Measurements from ENCODE around the gene CELF2. TPM values are rescaled to one million over a fixed set of nuclear protein-coding genes. Genes with fewer than 3 reads are reported as not detected.
"Not testable (repeated sequence)": the region's sequence is repeated elsewhere in the genome, so short reads cannot be mapped to it uniquely, and the experiment has no call there.

CELF2 gene
- total and polyA plus RNA-seq, 2 donors from 2014 or later, result 1.7 to 39.2 TPM

- intact Hi-C loops (cut with DNase I), result no loop called here
- peaks cover 0 to 5% (median 0%) of the 10 kb centered on the region in 3 donors for H3K4me1 ChIP-seq (ENCODE audit: control insufficient read depth in 2 of 3, insufficient read depth in 2 of 3, low read depth in 1 of 3, low read length in 3 of 3)
These were observed 164.3 kb downstream of the CELF2 start for GRCh38 chr10:11181978-11182377.

GRCh38 chr10:11183015-11183414, 165.3 kb downstream of the CELF2 start:
- Histone ChIP-seq H3K4me1 (ENCODE audit: control insufficient read depth in 2 of 3, insufficient read depth in 2 of 3, low read depth in 1 of 3, low read length in 3 of 3) (no peaks in the 10 kb centered on the region), H3K36me3 (ENCODE audit: control insufficient read depth in 2 of 3, insufficient read depth in 3 of 3, low read length in 3 of 3) (no peaks in the 10 kb centered on the region), H3K27me3 (ENCODE audit: control insufficient read depth, insufficient read depth, low read length) (no peaks in the 10 kb centered on the region), H3K9ac (ENCODE audit: low read length in 3 of 3) (no peak overlapping the region), H3K9me3 (ENCODE audit: control insufficient read depth in 2 of 3, insufficient read depth in 1 of 3, low read length in 3 of 3) (peaks cover 0 to 7% (median 0%) of the 10 kb centered on the region in 3 donors), H3K4me3 (ENCODE audit: low read length in 3 of 3) (no peak overlapping the region), H3K27ac (ENCODE audit: low read depth in 2 of 2, low read length in 2 of 2) (no peak overlapping the region)
- TF ChIP-seq CTCF (IDR thresholded peaks at IDR 0.05; ENCODE audit: borderline replicate concordance, extremely low read depth, insufficient read depth), result no peak
- DNase-seq (no peak), FAIRE-seq (no peak)
- intact Hi-C loops (cut with DNase I), result no loop called here

More at GRCh38 chr10:11181978-11182377, 164.3 kb downstream of the CELF2 start:
- no peak overlapping the region for H3K9ac ChIP-seq (ENCODE audit: low read length in 3 of 3)
- no peaks in the 10 kb centered on the region for H3K27me3 ChIP-seq (ENCODE audit: control insufficient read depth, insufficient read depth, low read length)
- DNase-seq, result no peak
- no peak for TF ChIP-seq CTCF (IDR thresholded peaks at IDR 0.05; ENCODE audit: borderline replicate concordance, extremely low read depth, insufficient read depth)
- FAIRE-seq, result no peak
- H3K27ac ChIP-seq (ENCODE audit: low read depth in 2 of 2, low read length in 2 of 2), result no peak overlapping the region
- no peaks in the 10 kb centered on the region for H3K36me3 ChIP-seq (ENCODE audit: control insufficient read depth in 2 of 3, insufficient read depth in 3 of 3, low read length in 3 of 3)
- H3K9me3 ChIP-seq (ENCODE audit: control insufficient read depth in 2 of 3, insufficient read depth in 1 of 3, low read length in 3 of 3), result peaks cover 0 to 7% (median 0%) of the 10 kb centered on the region in 3 donors
- H3K4me3 ChIP-seq (ENCODE audit: low read length in 3 of 3), result no peak overlapping the region

- FAIRE-seq (no peak), DNase-seq (no peak)
- TF ChIP-seq CTCF (IDR thresholded peaks at IDR 0.05; ENCODE audit: borderline replicate concordance, extremely low read depth, insufficient read depth), result no peak
- Histone ChIP-seq H3K4me1 (ENCODE audit: control insufficient read depth in 2 of 3, insufficient read depth in 2 of 3, low read depth in 1 of 3, low read length in 3 of 3) (no peaks in the 10 kb centered on the region), H3K4me3 (ENCODE audit: low read length in 3 of 3) (no peak overlapping the region), H3K27ac (ENCODE audit: low read depth in 2 of 2, low read length in 2 of 2) (no peak overlapping the region), H3K9ac (ENCODE audit: low read length in 3 of 3) (no peak overlapping the region), H3K9me3 (ENCODE audit: control insufficient read depth in 2 of 3, insufficient read depth in 1 of 3, low read length in 3 of 3) (peaks cover 0 to 7% (median 0%) of the 10 kb centered on the region in 3 donors), H3K27me3 (ENCODE audit: control insufficient read depth, insufficient read depth, low read length) (no peaks in the 10 kb centered on the region), H3K36me3 (ENCODE audit: control insufficient read depth in 2 of 3, insufficient read depth in 3 of 3, low read length in 3 of 3) (no peaks in the 10 kb centered on the region)
- intact Hi-C loops (cut with DNase I), result no loop called here
These were observed 166.4 kb downstream of the CELF2 start for GRCh38 chr10:11184093-11184492.

GRCh38 chr10:11185128-11185665, 167.5 kb downstream of the CELF2 start:
- not testable (repeated sequence) for FAIRE-seq; H3K4me1 ChIP-seq (ENCODE audit: control insufficient read depth in 2 of 3, insufficient read depth in 2 of 3, low read depth in 1 of 3, low read length in 3 of 3)

More at GRCh38 chr10:11185128-11185665, 167.5 kb downstream of the CELF2 start:
- H3K4me3 ChIP-seq (ENCODE audit: low read length in 3 of 3); H3K9ac ChIP-seq (ENCODE audit: low read length in 3 of 3); H3K27ac ChIP-seq (ENCODE audit: low read depth in 2 of 2, low read length in 2 of 2); H3K27me3 ChIP-seq (ENCODE audit: control insufficient read depth, insufficient read depth, low read length); intact Hi-C loops (cut with DNase I); H3K36me3 ChIP-seq (ENCODE audit: control insufficient read depth in 2 of 3, insufficient read depth in 3 of 3, low read length in 3 of 3); H3K9me3 ChIP-seq (ENCODE audit: control insufficient read depth in 2 of 3, insufficient read depth in 1 of 3, low read length in 3 of 3): not testable (repeated sequence)
- peak in 1 of 5 donors; percentile 71 for DNase-seq

Measured in kidney (tissue), 14 donors.